SJCRH30 (cell line): ENCODE data around the gene C12orf54. TPM values are rescaled to one million over a fixed set of nuclear protein-coding genes. Genes with fewer than 3 reads are reported as not detected.

Source experiments
- DNase-seq, 2 experiments: peaks; one replicate each; pipeline ENCODE4 v3.0.0-alpha.2; 2015 to 2020
- H3K27ac ChIP-seq: fragments of 250-450 bp; sonication (Bioruptor Pico); 2 replicates; pipeline ENCODE4 v1.5.1; 2020; ENCODE audit warnings: mild to moderate bottlenecking, moderate library complexity
- H3K27me3 ChIP-seq: fragments of 250-450 bp; sonication (Bioruptor Pico); 2 replicates; pipeline ENCODE4 v1.5.1; 2020; ENCODE audit warnings: mild to moderate bottlenecking, moderate library complexity
- H3K36me3 ChIP-seq: fragments of 250-450 bp; sonication (Bioruptor Pico); 2 replicates; pipeline ENCODE4 v1.5.1; 2020; ENCODE audit warnings: mild to moderate bottlenecking, moderate library complexity
- H3K4me1 ChIP-seq: fragments of 250-450 bp; sonication (Bioruptor Pico); 2 replicates; pipeline ENCODE4 v1.5.1; 2020; ENCODE audit warnings: mild to moderate bottlenecking, moderate library complexity
- H3K4me3 ChIP-seq: fragments of 250-450 bp; sonication (Bioruptor Pico); 2 replicates; pipeline ENCODE4 v1.5.1; 2020; ENCODE audit warnings: mild to moderate bottlenecking, moderate library complexity
- H3K9me3 ChIP-seq: fragments of 250-450 bp; sonication (Bioruptor Pico); replicated peaks from 2 replicates; pipeline ENCODE4 v1.5.1; 2020; ENCODE audit warnings: mild to moderate bottlenecking, moderate library complexity
- total RNA-seq: library from RNA; depleted of rRNA; stranded (reverse); fragments of >200 nt; shearing (Covaris generic); gene quantifications from 2 replicates; pipeline ENCODE4 v1.2.3, GENCODE V29; 2014; rRNA removed

The C12orf54 gene
- total RNA-seq, 1 experiment from 2014 or later: 0.34 TPM

DNA sequence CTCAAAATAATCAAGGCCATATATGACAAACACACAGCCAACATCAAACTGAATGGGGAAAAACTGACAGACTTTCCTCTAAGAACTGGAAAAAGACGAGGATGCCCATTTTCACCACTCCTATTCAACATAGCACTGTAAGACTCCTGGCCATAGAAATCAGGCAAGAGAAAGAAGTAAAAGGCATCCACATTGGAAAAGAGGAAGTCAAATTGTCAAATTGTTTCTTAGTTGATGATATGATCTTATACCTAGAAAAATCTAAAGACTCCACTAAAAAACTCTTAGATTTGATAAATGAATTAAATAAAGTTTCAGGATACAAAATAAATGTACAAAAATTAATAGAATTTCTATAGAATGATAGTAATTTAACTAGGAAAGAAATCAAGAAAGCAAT, 54.3 kb downstream of the C12orf54 start:
- H3K4me1 ChIP-seq: no peaks in the 10 kb centered on the region
- peaks cover 4% of the 10 kb centered on the region; the same call in 1 of the 2 replicates for H3K9me3 ChIP-seq
- no peak for DNase-seq
- H3K27me3 ChIP-seq: no peaks in the 10 kb centered on the region
- H3K27ac ChIP-seq: no peak overlapping the region
- H3K36me3 ChIP-seq: no peaks in the 10 kb centered on the region
- H3K4me3 ChIP-seq: no peak overlapping the region

DNA sequence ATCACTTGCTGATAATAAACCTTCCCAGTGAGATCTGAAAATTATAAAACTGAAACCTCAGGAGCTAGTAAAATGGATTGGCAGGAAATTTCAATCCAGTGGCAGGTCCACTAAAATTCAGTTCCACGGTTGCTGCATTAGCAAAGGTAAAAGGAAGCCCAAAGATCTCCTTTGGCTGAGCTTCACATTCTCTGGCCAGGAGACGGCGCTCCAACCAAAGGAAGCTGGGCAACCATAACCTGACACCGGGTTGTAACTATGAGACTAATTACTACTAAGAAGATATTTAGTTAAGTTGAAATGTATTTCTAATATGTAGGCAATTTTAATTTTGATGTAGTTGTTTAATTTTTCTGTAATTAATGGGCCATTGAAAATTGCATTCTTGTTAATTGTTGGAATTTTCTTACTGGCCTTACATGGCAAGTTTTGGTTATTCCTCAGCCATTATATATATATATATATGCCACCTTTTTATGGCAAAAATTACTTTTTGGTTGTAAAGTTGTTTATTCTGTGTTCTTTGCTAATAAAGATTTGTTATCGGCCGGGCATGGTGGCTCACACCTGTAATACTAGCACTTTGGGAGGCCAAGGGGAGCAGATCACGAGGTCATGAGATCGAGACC, 60.1 kb downstream of the C12orf54 start:
- Histone ChIP-seq H3K36me3 (no peaks in the 10 kb centered on the region), H3K4me3 (no peak overlapping the region), H3K4me1 (no peaks in the 10 kb centered on the region), H3K27ac (no peak overlapping the region), H3K9me3 (no peaks in the 10 kb centered on the region), H3K27me3 (peaks cover 3% of the 10 kb centered on the region; the same call in 1 of the 2 replicates)
- peak; percentile 53 to 79 for DNase-seq

DNA sequence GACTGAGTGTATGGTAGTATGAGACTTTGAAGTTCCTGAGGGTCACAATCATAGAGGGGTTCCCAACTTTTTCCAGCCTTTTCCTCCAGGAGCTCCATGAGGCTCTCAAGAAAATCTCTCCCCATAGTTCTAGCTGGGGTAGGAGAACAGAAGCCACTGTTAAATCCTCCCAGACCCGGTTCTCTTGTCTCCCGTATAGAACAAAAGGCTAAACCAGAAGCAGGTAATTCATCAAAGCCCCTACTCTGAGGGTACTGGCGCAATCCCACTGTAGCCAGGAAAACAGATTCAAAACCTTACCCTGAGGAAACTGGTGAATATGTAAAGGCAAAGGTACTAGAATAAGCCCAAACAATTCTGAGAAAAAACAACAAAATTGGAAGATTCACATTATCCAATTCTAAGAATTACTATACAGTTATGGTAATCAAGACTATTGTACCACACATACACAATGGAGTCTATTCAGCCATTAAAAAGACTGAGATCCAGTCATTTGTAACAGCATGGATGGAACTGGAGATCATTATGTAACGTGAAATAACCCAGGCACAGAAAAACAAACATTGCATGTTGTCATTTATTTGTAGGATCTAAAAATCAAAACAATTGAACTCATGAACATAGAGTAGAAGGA, 63.7 kb downstream of the C12orf54 start:
- H3K4me1 ChIP-seq: no peaks in the 10 kb centered on the region
- peaks cover 3% of the 10 kb centered on the region; the same call in 1 of the 2 replicates for H3K27me3 ChIP-seq
- no peak for DNase-seq
- H3K9me3 ChIP-seq: no peaks in the 10 kb centered on the region
- no peak overlapping the region for H3K27ac ChIP-seq
- H3K4me3 ChIP-seq: no peak overlapping the region
- no peaks in the 10 kb centered on the region for H3K36me3 ChIP-seq

Other genes starting within 250 kb of the C12orf54 start
- gene ZNF641, start 131.6 kb upstream of the C12orf54 start, total RNA-seq: 11.2 and 15.5 TPM in 2 replicates
- 0.18 TPM in 1 of 2 replicates, not detected in the other for gene ANP32D, start 9.9 kb upstream of the C12orf54 start, total RNA-seq
- gene OR8S1, start 43.1 kb downstream of the C12orf54 start, total RNA-seq: not detected in 2 replicates
- gene LALBA, start 87.5 kb downstream of the C12orf54 start, total RNA-seq: not detected in 2 replicates
- 63.9 and 69.3 TPM in 2 replicates for gene KANSL2, start 199.7 kb downstream of the C12orf54 start, total RNA-seq
- gene CCNT1, start 234.2 kb downstream of the C12orf54 start, total RNA-seq: 63.6 and 70.1 TPM in 2 replicates